DMS 273 (cell line): ENCODE data around the gene ASB13.

ENCODE experiments used
- DNase-seq: peaks from one replicate; lab custom pipeline; 2025; ENCODE audit not compliant: unreplicated experiment; lab: John Stamatoyannopoulos, UW

ASB13 gene

DNA sequence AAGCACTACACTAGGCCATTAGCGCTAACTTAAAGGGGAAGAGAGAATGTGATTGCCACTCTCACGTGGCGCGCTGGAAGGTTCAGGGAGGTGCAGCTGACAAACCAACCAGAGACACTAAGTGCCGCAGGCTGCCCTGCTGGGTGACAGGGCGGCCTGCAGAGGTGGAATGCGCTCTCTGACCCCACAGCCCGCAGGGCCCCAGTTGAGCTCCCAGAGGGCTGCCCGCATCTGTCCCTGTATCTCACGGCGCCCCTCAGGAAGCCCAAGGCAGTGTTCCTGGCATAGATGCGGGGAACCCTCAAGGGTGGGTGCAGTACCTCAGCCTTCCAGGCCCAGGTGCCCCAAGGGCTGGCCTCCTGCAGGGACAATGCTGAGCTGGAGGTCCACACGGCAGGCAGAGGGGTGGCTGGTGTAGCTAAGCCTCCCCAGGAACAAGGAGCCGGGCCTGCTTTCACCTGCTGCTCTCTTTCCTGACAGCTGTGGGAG lies 75.0 kb downstream of the ASB13 start:
- no peak for DNase-seq

DNA sequence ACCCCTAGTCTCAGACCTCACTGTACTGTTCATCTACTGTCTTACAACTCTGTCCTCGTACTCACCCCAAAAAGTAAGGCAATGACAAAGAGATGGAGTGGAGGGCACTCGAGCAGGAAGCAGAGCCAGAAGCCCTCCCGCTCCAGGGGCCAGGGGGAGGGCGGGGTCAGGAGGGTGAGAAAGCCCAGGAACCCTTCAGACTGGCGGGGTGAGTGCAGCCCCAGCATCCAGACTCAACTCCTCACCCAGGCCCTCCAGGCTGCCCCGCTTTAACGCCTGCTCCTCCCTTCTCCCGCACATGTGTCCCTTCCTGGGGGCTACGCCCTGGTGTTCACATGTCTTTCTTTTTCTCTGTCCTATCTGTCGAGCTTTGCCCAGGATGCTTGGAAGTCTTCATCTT lies 75.6 kb downstream of the ASB13 start:
- DNase-seq: no peak

DNA sequence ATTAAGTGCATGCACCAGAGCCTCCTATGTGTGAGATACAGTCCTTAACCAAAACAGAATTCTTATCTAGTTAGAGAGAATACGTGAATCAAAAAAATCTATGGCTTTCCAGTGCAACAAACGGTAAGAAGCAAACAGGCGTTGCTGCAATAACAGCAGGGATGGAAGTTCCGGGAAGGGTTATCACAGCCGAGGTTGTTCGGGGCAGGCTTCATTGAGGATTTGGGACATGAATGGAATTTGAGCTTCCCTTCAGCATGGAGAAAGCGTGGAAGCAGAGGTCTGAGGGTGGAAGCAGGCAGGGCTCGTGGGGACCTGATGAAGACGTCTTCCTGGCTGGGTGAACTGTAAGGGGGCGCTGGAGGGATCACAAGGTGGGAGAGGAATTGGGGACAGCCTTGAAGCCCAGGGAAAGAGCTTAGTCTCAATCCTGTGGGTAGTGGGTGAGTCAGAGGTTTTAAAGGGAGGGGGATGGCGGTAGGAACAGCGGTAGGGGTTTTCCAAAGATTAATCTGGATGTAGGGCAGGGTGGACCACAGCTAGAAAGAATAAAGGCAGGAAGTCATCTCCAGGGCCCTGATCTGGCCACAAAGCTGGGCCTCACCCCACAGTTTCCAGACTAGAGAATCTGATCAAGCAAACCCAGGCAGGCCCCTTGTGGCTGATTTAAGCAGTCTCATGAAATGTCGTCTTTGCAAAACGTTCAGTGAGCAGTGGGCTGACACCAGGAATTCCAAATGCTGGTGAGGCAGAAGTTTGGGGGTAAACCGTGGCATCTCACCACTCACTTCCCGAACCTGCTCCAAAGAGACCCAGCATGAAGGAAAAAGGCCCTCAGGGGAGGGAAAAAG lies 76.5 kb downstream of the ASB13 start:
- no peak for DNase-seq

DNA sequence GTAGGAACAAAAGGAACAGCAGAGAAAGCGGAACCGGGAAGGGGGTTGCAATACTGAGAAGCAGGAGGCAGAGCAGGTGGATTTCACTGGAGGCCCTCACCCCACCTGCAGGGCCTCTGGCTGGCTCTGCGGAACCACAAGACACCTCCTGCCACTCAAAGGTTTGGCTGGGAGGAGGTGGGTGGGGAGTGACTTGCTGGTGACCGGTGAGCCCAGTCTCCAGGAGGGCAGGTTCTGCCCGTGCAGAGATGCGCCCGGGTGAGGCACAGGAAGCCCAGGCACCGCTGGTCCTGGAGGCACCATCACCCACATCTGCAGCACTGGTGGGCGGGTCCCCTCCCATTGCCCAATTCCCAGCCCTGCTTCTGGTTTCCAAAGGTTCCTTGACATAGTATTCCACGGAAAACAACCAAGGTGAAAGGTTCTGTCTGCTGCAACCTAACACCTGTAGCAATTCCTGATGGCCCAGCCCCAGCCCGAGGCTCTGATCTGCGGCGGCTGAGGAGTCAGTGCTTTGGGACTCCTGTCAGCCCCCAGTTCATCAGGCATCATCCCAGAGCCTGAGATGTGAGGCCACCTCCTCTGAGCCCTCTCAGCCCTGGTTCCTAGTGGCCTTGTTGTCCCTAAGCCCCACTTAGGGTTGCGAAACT lies 77.3 kb downstream of the ASB13 start:
- no peak for DNase-seq
